WTC11 (cell line): ENCODE data around the gene OSBPL9. TPM values are rescaled to one million over a fixed set of nuclear protein-coding genes. Genes with fewer than 3 reads are reported as not detected.

Source experiments
- ATAC-seq: fragments of 200-7000 bp; cut with Tn5 transposase; 2 replicates; pipeline ENCODE4 v1.10.0; 2021; ENCODE audit warnings: mild to moderate bottlenecking, moderate library complexity
- CTCF ChIA-PET: fragments of 300-600 bp; sonication (Branson Sonifier 250); formaldehyde crosslinking; loops from one replicate; lab custom pipeline; 2021; ENCODE audit warnings: antibody characterized with exemption; lab: Charles Lee
- POLR2A ChIA-PET: fragments of 350-600 bp; sonication (Branson Sonifier 250); formaldehyde crosslinking; loops from one replicate; lab custom pipeline; 2021; ENCODE audit warnings: antibody characterized with exemption; lab: Charles Lee
- DNase-seq: peaks from one replicate; pipeline ENCODE4 v3.0.0; 2021; ENCODE audit warnings: low spot score
- H3K27ac Mint-ChIP-seq: 2 replicates; pipeline ENCODE4 v1.8.0; 2021; ENCODE audit warnings: mixed read lengths
- H3K27me3 Mint-ChIP-seq: 2 replicates; pipeline ENCODE4 v1.8.0; 2021; ENCODE audit warnings: low read depth, mild to moderate bottlenecking, moderate library complexity, mixed read lengths
- H3K36me3 Mint-ChIP-seq: 2 replicates; pipeline ENCODE4 v1.8.0; 2021; ENCODE audit warnings: mixed read lengths
- H3K4me1 Mint-ChIP-seq: 2 replicates; pipeline ENCODE4 v1.8.0; 2022; ENCODE audit warnings: mixed read lengths
- H3K4me3 Mint-ChIP-seq: 2 replicates; pipeline ENCODE4 v1.8.0; 2021; ENCODE audit warnings: mild to moderate bottlenecking, moderate library complexity, mixed read lengths
- H3K9me3 Mint-ChIP-seq: 2 replicates; pipeline ENCODE4 v1.8.0; 2021; ENCODE audit warnings: mixed read lengths
- FOXJ3 ChIP-seq: sonication (generic); formaldehyde crosslinking; IDR thresholded peaks from 2 replicates; pipeline ENCODE4 v1.9.0; 2021; ENCODE audit warnings: missing genetic modification reagents, mild to moderate bottlenecking, borderline replicate concordance
- FOXP1 ChIP-seq: sonication (generic); formaldehyde crosslinking; IDR thresholded peaks from 2 replicates; pipeline ENCODE4 v1.8.0; 2022; ENCODE audit warnings: missing genetic modification reagents, mild to moderate bottlenecking, moderate library complexity, borderline replicate concordance
- GABPB1 ChIP-seq: sonication (generic); formaldehyde crosslinking; IDR thresholded peaks from 2 replicates; pipeline ENCODE4 v1.8.1; 2023; ENCODE audit warnings: mild to moderate bottlenecking, missing genetic modification reagents
- IRF2 ChIP-seq: sonication (generic); formaldehyde crosslinking; IDR thresholded peaks from 2 replicates; pipeline ENCODE4 v1.8.0; 2022; ENCODE audit warnings: low read depth, missing genetic modification reagents, borderline replicate concordance
- NFYB ChIP-seq: sonication (generic); formaldehyde crosslinking; conservative IDR thresholded peaks from 2 replicates; pipeline ENCODE4 v1.8.0; 2022; ENCODE audit warnings: low read depth, missing genetic modification reagents
- SMAD3 ChIP-seq: sonication (generic); formaldehyde crosslinking; IDR thresholded peaks from 2 replicates; pipeline ENCODE4 v1.8.0; 2022; ENCODE audit warnings: missing genetic modification reagents, mild to moderate bottlenecking, borderline replicate concordance
- SP1 ChIP-seq: sonication (generic); formaldehyde crosslinking; conservative IDR thresholded peaks from 2 replicates; pipeline ENCODE4 v1.8.1; 2022; ENCODE audit warnings: missing genetic modification reagents
- TEAD1 ChIP-seq: sonication (generic); formaldehyde crosslinking; IDR thresholded peaks from 2 replicates; pipeline ENCODE4 v1.8.0; 2022; ENCODE audit warnings: mild to moderate bottlenecking, missing genetic modification reagents
- ZNF423 ChIP-seq: fragments of 250-450 bp; sonication (Bioruptor Pico); IDR thresholded peaks from 2 replicates; pipeline ENCODE4 v2.1.2; 2022; ENCODE audit warnings: mild to moderate bottlenecking, moderate library complexity
- total RNA-seq: library from RNA; stranded (reverse); gene quantifications from 3 replicates; pipeline ENCODE4 v1.2.3, GENCODE V29; 2021
- TF ChIP-seq, protein P1 (sequence below): sonication (generic); formaldehyde crosslinking; IDR thresholded peaks from 2 replicates; pipeline ENCODE4 v1.8.0; 2022; ENCODE audit warnings: mild to moderate bottlenecking, missing genetic modification reagents
- TF ChIP-seq, protein P2 (sequence below): sonication (generic); formaldehyde crosslinking; IDR thresholded peaks from 2 replicates; pipeline ENCODE4 v1.8.1; 2022; ENCODE audit warnings: low read depth, mild to moderate bottlenecking, moderate library complexity, missing genetic modification reagents, borderline replicate concordance
- TF ChIP-seq, protein P3 (sequence below): fragments of 250-450 bp; sonication (Bioruptor Pico); IDR thresholded peaks from 2 replicates; pipeline ENCODE4 v1.9.0; 2021; ENCODE audit warnings: mild to moderate bottlenecking
- TF ChIP-seq, protein P4 (sequence below): sonication (generic); formaldehyde crosslinking; IDR thresholded peaks from 2 replicates; pipeline ENCODE4 v1.8.0; 2022; ENCODE audit warnings: mild to moderate bottlenecking, missing genetic modification reagents
- TF ChIP-seq, protein P5 (sequence below): sonication (generic); formaldehyde crosslinking; IDR thresholded peaks from 2 replicates; pipeline ENCODE4 v1.8.0; 2022; ENCODE audit warnings: mild to moderate bottlenecking, missing genetic modification reagents
- TF ChIP-seq, protein P6 (sequence below): sonication (generic); formaldehyde crosslinking; conservative IDR thresholded peaks from 2 replicates; pipeline ENCODE4 v1.8.1; 2023; ENCODE audit warnings: mild to moderate bottlenecking, low read depth, missing genetic modification reagents, moderate library complexity
- TF ChIP-seq, protein P7 (sequence below): sonication (generic); formaldehyde crosslinking; IDR thresholded peaks from 2 replicates; pipeline ENCODE4 v1.8.1; 2023; ENCODE audit warnings: mild to moderate bottlenecking, moderate library complexity, missing genetic modification reagents
- TF ChIP-seq, protein P8 (sequence below): sonication (generic); formaldehyde crosslinking; IDR thresholded peaks from 2 replicates; pipeline ENCODE4 v1.8.1; 2022; ENCODE audit warnings: missing genetic modification reagents, borderline replicate concordance
- TF ChIP-seq, protein P9 (sequence below): sonication (generic); formaldehyde crosslinking; IDR thresholded peaks from 2 replicates; pipeline ENCODE4 v1.8.0; 2023; ENCODE audit warnings: missing genetic modification reagents

The OSBPL9 gene
- total RNA-seq, 1 experiment from 2014 or later = 55.6 TPM

DNA sequence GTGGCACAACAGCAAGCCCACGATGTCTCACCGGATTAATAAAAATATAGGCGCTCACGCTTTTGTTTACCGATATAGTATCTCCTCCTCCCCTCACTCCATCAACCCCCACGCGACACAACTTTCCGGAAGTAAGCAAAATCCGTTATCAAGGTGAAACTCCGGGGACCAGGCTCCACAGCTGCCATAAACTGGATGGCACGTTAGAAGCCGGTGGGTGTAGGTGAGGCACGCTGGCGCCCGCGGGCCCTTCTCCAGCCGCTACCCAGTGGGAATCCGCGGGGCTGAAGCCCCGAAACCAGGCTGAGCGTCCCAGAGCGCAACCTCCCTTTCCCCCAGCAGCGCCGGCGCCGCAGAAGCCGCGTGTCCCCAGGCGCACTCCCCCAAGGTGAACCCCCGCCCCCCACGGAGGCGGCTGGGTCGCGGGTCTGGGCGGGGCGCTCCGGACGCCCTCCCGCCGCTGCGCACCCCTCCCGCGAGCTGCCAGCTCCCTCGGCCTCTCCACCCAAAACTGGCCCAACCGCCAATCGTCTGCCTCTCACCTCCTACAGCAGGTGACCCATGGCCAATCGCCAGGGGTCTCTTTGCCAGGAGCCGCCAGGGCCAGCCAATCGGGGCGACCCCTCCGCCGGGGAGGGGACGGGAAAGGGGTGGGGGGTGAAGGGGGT lies 112.4 kb downstream of the OSBPL9 start:
- H3K4me1 Mint-ChIP-seq = peaks cover 33% of the 10 kb centered on the region
- ChIA-PET POLR2A (no interaction called here), CTCF (interaction anchor here (1.4 kb wide), 1 partner anchor 40 kb away, joined by 4 read pairs; no protein-coding TSS in a partner anchor)
- TF ChIP-seq, protein P1, sequence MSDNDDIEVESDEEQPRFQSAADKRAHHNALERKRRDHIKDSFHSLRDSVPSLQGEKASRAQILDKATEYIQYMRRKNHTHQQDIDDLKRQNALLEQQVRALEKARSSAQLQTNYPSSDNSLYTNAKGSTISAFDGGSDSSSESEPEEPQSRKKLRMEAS = peak; percentile 15; the same call in 1 of the 2 replicates
- no peak for TF ChIP-seq FOXJ3 (CRISPR knock-in tag)
- TF ChIP-seq, protein P2, sequence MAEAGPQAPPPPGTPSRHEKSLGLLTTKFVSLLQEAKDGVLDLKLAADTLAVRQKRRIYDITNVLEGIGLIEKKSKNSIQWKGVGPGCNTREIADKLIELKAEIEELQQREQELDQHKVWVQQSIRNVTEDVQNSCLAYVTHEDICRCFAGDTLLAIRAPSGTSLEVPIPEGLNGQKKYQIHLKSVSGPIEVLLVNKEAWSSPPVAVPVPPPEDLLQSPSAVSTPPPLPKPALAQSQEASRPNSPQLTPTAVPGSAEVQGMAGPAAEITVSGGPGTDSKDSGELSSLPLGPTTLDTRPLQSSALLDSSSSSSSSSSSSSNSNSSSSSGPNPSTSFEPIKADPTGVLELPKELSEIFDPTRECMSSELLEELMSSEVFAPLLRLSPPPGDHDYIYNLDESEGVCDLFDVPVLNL (CRISPR knock-in tag) = no peak
- peak; percentile 79 for TF ChIP-seq NFYB
- no peak for TF ChIP-seq SMAD3
- TF ChIP-seq, protein P3, sequence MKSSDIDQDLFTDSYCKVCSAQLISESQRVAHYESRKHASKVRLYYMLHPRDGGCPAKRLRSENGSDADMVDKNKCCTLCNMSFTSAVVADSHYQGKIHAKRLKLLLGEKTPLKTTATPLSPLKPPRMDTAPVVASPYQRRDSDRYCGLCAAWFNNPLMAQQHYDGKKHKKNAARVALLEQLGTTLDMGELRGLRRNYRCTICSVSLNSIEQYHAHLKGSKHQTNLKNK (CRISPR knock-in tag) = no peak
- no peak for TF ChIP-seq IRF2 (CRISPR knock-in tag)
- TF ChIP-seq GABPB1 (CRISPR knock-in tag) = peak; percentile 46; the same call in 1 of the 2 replicates
- TF ChIP-seq TEAD1 = 0 out of 2 replicates have a peak, but pooled peaks have one; percentile 12
- TF ChIP-seq, protein P4, sequence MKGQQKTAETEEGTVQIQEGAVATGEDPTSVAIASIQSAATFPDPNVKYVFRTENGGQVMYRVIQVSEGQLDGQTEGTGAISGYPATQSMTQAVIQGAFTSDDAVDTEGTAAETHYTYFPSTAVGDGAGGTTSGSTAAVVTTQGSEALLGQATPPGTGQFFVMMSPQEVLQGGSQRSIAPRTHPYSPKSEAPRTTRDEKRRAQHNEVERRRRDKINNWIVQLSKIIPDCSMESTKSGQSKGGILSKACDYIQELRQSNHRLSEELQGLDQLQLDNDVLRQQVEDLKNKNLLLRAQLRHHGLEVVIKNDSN (CRISPR knock-in tag) = peak; percentile 71; the same call in 1 of the 2 replicates
- TF ChIP-seq SP1 (CRISPR knock-in tag) = peak; percentile 71; the same call in 1 of the 2 replicates
- TF ChIP-seq, protein P5, sequence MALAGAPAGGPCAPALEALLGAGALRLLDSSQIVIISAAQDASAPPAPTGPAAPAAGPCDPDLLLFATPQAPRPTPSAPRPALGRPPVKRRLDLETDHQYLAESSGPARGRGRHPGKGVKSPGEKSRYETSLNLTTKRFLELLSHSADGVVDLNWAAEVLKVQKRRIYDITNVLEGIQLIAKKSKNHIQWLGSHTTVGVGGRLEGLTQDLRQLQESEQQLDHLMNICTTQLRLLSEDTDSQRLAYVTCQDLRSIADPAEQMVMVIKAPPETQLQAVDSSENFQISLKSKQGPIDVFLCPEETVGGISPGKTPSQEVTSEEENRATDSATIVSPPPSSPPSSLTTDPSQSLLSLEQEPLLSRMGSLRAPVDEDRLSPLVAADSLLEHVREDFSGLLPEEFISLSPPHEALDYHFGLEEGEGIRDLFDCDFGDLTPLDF = no peak
- TF ChIP-seq, protein P6, sequence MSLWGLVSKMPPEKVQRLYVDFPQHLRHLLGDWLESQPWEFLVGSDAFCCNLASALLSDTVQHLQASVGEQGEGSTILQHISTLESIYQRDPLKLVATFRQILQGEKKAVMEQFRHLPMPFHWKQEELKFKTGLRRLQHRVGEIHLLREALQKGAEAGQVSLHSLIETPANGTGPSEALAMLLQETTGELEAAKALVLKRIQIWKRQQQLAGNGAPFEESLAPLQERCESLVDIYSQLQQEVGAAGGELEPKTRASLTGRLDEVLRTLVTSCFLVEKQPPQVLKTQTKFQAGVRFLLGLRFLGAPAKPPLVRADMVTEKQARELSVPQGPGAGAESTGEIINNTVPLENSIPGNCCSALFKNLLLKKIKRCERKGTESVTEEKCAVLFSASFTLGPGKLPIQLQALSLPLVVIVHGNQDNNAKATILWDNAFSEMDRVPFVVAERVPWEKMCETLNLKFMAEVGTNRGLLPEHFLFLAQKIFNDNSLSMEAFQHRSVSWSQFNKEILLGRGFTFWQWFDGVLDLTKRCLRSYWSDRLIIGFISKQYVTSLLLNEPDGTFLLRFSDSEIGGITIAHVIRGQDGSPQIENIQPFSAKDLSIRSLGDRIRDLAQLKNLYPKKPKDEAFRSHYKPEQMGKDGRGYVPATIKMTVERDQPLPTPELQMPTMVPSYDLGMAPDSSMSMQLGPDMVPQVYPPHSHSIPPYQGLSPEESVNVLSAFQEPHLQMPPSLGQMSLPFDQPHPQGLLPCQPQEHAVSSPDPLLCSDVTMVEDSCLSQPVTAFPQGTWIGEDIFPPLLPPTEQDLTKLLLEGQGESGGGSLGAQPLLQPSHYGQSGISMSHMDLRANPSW (CRISPR knock-in tag) = no peak
- peak; percentile 69 for TF ChIP-seq ZNF423 (CRISPR knock-in tag)
- TF ChIP-seq, protein P7, sequence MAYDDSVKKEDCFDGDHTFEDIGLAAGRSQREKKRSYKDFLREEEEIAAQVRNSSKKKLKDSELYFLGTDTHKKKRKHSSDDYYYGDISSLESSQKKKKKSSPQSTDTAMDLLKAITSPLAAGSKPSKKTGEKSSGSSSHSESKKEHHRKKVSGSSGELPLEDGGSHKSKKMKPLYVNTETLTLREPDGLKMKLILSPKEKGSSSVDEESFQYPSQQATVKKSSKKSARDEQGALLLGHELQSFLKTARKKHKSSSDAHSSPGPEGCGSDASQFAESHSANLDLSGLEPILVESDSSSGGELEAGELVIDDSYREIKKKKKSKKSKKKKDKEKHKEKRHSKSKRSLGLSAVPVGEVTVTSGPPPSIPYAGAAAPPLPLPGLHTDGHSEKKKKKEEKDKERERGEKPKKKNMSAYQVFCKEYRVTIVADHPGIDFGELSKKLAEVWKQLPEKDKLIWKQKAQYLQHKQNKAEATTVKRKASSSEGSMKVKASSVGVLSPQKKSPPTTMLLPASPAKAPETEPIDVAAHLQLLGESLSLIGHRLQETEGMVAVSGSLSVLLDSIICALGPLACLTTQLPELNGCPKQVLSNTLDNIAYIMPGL (CRISPR knock-in tag) = peak; percentile 37; the same call in 1 of the 2 replicates
- TF ChIP-seq, protein P8, sequence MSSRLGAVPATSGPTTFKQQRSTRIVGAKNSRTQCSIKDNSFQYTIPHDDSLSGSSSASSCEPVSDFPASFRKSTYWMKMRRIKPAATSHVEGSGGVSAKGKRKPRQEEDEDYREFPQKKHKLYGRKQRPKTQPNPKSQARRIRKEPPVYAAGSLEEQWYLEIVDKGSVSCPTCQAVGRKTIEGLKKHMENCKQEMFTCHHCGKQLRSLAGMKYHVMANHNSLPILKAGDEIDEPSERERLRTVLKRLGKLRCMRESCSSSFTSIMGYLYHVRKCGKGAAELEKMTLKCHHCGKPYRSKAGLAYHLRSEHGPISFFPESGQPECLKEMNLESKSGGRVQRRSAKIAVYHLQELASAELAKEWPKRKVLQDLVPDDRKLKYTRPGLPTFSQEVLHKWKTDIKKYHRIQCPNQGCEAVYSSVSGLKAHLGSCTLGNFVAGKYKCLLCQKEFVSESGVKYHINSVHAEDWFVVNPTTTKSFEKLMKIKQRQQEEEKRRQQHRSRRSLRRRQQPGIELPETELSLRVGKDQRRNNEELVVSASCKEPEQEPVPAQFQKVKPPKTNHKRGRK (CRISPR knock-in tag) = no peak
- TF ChIP-seq FOXP1 = 0 out of 2 replicates have a peak, but pooled peaks have one; percentile 16
- TF ChIP-seq, protein P9, sequence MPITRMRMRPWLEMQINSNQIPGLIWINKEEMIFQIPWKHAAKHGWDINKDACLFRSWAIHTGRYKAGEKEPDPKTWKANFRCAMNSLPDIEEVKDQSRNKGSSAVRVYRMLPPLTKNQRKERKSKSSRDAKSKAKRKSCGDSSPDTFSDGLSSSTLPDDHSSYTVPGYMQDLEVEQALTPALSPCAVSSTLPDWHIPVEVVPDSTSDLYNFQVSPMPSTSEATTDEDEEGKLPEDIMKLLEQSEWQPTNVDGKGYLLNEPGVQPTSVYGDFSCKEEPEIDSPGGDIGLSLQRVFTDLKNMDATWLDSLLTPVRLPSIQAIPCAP (CRISPR knock-in tag) = no peak
- no peaks in the 10 kb centered on the region for H3K36me3 Mint-ChIP-seq
- ATAC-seq (peak; percentile 97), DNase-seq (peak; percentile 95)
- H3K27ac Mint-ChIP-seq = peak overlapping the region; percentile 72; the same call in 1 of the 2 replicates
- H3K4me3 Mint-ChIP-seq = peak overlapping the region; percentile 80
- H3K27me3 Mint-ChIP-seq = no peaks in the 10 kb centered on the region
- H3K9me3 Mint-ChIP-seq = no peaks in the 10 kb centered on the region
